K562 (cell line): ENCODE measurements around the gene LMF2. TPM values are rescaled to one million over a fixed set of nuclear protein-coding genes. Genes with fewer than 3 reads are reported as not detected.

ENCODE experiments used
- CHCHD3 ChIP-seq: fragments of 250-450 bp; sonication (Bioruptor Pico); IDR thresholded peaks from 2 replicates; pipeline ENCODE4 v2.1.2; 2022; ENCODE audit warnings: mild to moderate bottlenecking
- ESRRA ChIP-seq: fragments of 450-650 bp; IDR thresholded peaks from 2 replicates; pipeline ENCODE4 v1.6.1; 2014; ENCODE audit warnings: low read depth, mild to moderate bottlenecking, moderate library complexity, borderline replicate concordance
- GATA2 ChIP-seq: sonication (generic); formaldehyde crosslinking; IDR thresholded peaks from 2 replicates; pipeline ENCODE4 v1.4.0; 2020; ENCODE audit warnings: mild to moderate bottlenecking, missing genetic modification reagents
- HDAC8 ChIP-seq: fragments of 450-650 bp; IDR thresholded peaks from 2 replicates; pipeline ENCODE4 v1.6.1; 2016; ENCODE audit warnings: mild to moderate bottlenecking, missing genetic modification characterization, moderate library complexity, missing compliant biosample characterization
- HOXB6 ChIP-seq: fragments of 250-450 bp; sonication (Bioruptor Pico); IDR thresholded peaks from 2 replicates; pipeline ENCODE4 v1.5.1; 2022; ENCODE audit warnings: mild to moderate bottlenecking, borderline replicate concordance
- JUNB ChIP-seq: fragments of 450-650 bp; formaldehyde crosslinking; conservative IDR thresholded peaks from 2 replicates; pipeline ENCODE4 v1.4.0; 2020; ENCODE audit warnings: mild to moderate bottlenecking
- KAT7 ChIP-seq: sonication (generic); formaldehyde crosslinking; IDR thresholded peaks from 2 replicates; pipeline ENCODE4 v1.8.0; 2022; ENCODE audit warnings: missing genetic modification reagents, mild to moderate bottlenecking, borderline replicate concordance
- MTA2 ChIP-seq: fragments of 450-650 bp; IDR thresholded peaks from 2 replicates; pipeline ENCODE4 v1.6.1; 2016; ENCODE audit warnings: low read depth
- MYBL2 ChIP-seq, 2 experiments: fragments of 450-650 bp in 1 of 2; sonication (generic) in 1 of 2; formaldehyde crosslinking in 1 of 2; IDR thresholded peaks; 2 replicates each; pipeline versions ENCODE4 v1.6.1 to v1.8.1; 2017 to 2022; ENCODE audit warnings: borderline replicate concordance in 1 of 2, inconsistent platforms in 1 of 2, low read depth in 1 of 2, mild to moderate bottlenecking in 1 of 2, missing genetic modification reagents in 1 of 2, moderate library complexity in 1 of 2
- NFIX ChIP-seq: fragments of 250-450 bp; sonication (Bioruptor Pico); IDR thresholded peaks from 2 replicates; pipeline ENCODE4 v1.4.0; 2020; ENCODE audit warnings: low read depth, mild to moderate bottlenecking, moderate library complexity
- PHF20 ChIP-seq: fragments of 450-650 bp; IDR thresholded peaks from 2 replicates; pipeline ENCODE4 v1.6.1; 2018; ENCODE audit not compliant: partially characterized antibody
- RBFOX2 ChIP-seq: fragments of 200-400 bp; formaldehyde crosslinking; IDR thresholded peaks from 2 replicates; pipeline ENCODE4 v1.6.1; 2017; ENCODE audit warnings: low read depth, mild to moderate bottlenecking, low read length, moderate library complexity
- RBM39 ChIP-seq: fragments of 200-400 bp; formaldehyde crosslinking; optimal IDR thresholded peaks from 2 replicates; pipeline ENCODE3; 2018; ENCODE audit warnings: low read depth, low read length
- SMAD3 ChIP-seq: fragments of 450-650 bp; formaldehyde crosslinking; conservative IDR thresholded peaks from 2 replicates; pipeline ENCODE4 v1.4.0; 2020; ENCODE audit warnings: mild to moderate bottlenecking
- TAF15 ChIP-seq: fragments of 200-400 bp; formaldehyde crosslinking; IDR thresholded peaks from 2 replicates; pipeline ENCODE4 v1.6.1; 2017; ENCODE audit warnings: mild to moderate bottlenecking, low read depth, low read length, moderate library complexity
- TCF7L2 ChIP-seq: fragments of 150-350 bp; IDR thresholded peaks from 2 replicates; pipeline ENCODE4 v1.6.1; 2016; ENCODE audit warnings: low read depth, mild to moderate bottlenecking, low read length, moderate library complexity
- TFAM ChIP-seq: fragments of 250-450 bp; sonication (Bioruptor Pico); conservative IDR thresholded peaks from 2 replicates; pipeline ENCODE4 v1.5.0; 2021; ENCODE audit warnings: mild to moderate bottlenecking, moderate library complexity
- U2AF2 ChIP-seq: fragments of 200-400 bp; formaldehyde crosslinking; optimal IDR thresholded peaks from 2 replicates; pipeline ENCODE3; 2017; ENCODE audit warnings: low read depth, mild to moderate bottlenecking, low read length
- ZNF143 ChIP-seq: sonication (generic); formaldehyde crosslinking; IDR thresholded peaks from 2 replicates; pipeline ENCODE4 v1.9.0; 2022; ENCODE audit warnings: mild to moderate bottlenecking, missing genetic modification reagents
- ZNF3 ChIP-seq: fragments of 250-450 bp; sonication (Bioruptor Pico); IDR thresholded peaks from 2 replicates; pipeline ENCODE4 v1.5.0; 2021; ENCODE audit warnings: mild to moderate bottlenecking, moderate library complexity
- polyA plus RNA-seq, 8 experiments: library from polyadenylated mRNA; depleted of rRNA in 4 of 8; stranded (reverse) in 5 of 8; unstranded in 3 of 8; fragments of >200 nt; fragmentation: Nextera tagmentation in 2 of 8; fragmentation: Illumina TruSeq in 1 of 8; extraction: Ambion mirVana in 2 of 8; extraction: Trizol in 1 of 8; gene quantifications; 2 replicates each; pipeline versions ENCODE4 v1.2.1 to v1.2.3, GENCODE V29; 2011 to 2014; ENCODE audit warnings: inconsistent platforms in 1 of 8, missing spikeins in 1 of 8
- total RNA-seq, 7 experiments: library from RNA; depleted of rRNA in 6 of 7; stranded (reverse); fragments of >200 nt in 6 of 7; fragmentation: Illumina TruSeq in 2 of 7; extraction: Trizol in 2 of 7; gene quantifications; 2 replicates each; pipeline versions ENCODE4 v1.2.1 to v1.2.3, GENCODE V29; 2011 to 2021; ENCODE audit warnings: low replicate concordance in 1 of 7
- TF ChIP-seq, protein P1 (sequence below): fragments of 450-650 bp; IDR thresholded peaks from 2 replicates; pipeline ENCODE4 v1.7.0; 2016; ENCODE audit warnings: borderline replicate concordance
- TF ChIP-seq, protein P2 (sequence below): fragments of 250-450 bp; sonication (Bioruptor Pico); IDR thresholded peaks from 2 replicates; pipeline ENCODE4 v1.8.0; 2021; ENCODE audit warnings: moderate library complexity, mild to moderate bottlenecking, inconsistent platforms
- TF ChIP-seq, protein P3 (sequence below): sonication (generic); formaldehyde crosslinking; IDR thresholded peaks from 2 replicates; pipeline ENCODE4 v1.8.0; 2022; ENCODE audit warnings: missing genetic modification reagents, mild to moderate bottlenecking, borderline replicate concordance
- TF ChIP-seq, protein P4 (sequence below): sonication (generic); formaldehyde crosslinking; IDR thresholded peaks from 2 replicates; pipeline ENCODE4 v1.8.0; 2022; ENCODE audit warnings: missing genetic modification reagents, mild to moderate bottlenecking, moderate library complexity, borderline replicate concordance
- TF ChIP-seq, protein P5 (sequence below): fragments of 450-650 bp; formaldehyde crosslinking; conservative IDR thresholded peaks from 2 replicates; pipeline ENCODE4 v1.4.0; 2022; ENCODE audit warnings: mild to moderate bottlenecking, missing genetic modification characterization

Gene LMF2
- total and polyA plus RNA-seq, 9 of the 15 experiments (the other 6 are each of a cell fraction or from before 2014, with no cell fraction given) = 0.08 to 37.1 (median 7.6) TPM

DNA sequence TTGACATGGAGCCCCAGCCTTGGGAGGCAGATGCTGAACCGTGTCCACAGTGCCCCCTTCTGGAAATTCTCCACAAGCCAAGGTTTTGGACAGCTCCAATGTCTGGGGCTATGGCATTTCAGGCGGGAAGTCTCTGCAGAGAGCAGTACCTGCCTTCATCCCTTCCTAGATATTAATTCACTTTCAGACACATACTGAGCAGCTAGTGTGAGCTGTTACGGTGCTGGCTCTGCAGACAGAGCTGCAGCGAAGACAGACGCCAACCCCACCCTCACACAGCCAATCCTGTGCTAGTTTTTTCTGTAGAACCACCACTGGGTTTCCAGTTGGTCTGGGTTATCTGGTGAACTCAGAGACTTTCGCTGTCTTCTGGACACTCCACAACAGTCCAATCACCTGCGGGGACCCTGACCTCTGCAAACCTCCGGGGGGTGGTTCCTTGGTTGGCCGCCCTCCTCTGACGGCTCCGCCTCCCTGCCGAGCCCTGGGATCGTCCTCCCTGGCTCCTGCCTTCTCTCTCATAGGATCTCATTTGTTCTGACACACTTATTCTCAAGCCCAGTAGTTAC, 9.1 kb downstream of the LMF2 start (continued):
- TF ChIP-seq MYBL2 (IDR thresholded peaks at IDR 0.05; ENCODE audit: low read depth) = no peak
- TF ChIP-seq MYBL2 (CRISPR knock-in tag; IDR thresholded peaks at IDR 0.05; ENCODE audit: borderline replicate concordance) = no peak
- no peak for TF ChIP-seq TCF7L2
- TF ChIP-seq ZNF3 (CRISPR knock-in tag) = no peak
- no peak for TF ChIP-seq MTA2
- TF ChIP-seq, protein P1, sequence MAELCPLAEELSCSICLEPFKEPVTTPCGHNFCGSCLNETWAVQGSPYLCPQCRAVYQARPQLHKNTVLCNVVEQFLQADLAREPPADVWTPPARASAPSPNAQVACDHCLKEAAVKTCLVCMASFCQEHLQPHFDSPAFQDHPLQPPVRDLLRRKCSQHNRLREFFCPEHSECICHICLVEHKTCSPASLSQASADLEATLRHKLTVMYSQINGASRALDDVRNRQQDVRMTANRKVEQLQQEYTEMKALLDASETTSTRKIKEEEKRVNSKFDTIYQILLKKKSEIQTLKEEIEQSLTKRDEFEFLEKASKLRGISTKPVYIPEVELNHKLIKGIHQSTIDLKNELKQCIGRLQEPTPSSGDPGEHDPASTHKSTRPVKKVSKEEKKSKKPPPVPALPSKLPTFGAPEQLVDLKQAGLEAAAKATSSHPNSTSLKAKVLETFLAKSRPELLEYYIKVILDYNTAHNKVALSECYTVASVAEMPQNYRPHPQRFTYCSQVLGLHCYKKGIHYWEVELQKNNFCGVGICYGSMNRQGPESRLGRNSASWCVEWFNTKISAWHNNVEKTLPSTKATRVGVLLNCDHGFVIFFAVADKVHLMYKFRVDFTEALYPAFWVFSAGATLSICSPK = no peak
- TF ChIP-seq ESRRA = 0 out of 2 replicates have a peak, but pooled peaks have one; percentile 42
- no peak for TF ChIP-seq JUNB (CRISPR knock-in tag)
- TF ChIP-seq, protein P2, sequence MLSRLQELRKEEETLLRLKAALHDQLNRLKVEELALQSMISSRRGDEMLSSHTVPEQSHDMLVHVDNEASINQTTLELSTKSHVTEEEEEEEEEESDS (CRISPR knock-in tag) = no peak
- no peak for TF ChIP-seq GATA2 (CRISPR knock-in tag)
- TF ChIP-seq, protein P3, sequence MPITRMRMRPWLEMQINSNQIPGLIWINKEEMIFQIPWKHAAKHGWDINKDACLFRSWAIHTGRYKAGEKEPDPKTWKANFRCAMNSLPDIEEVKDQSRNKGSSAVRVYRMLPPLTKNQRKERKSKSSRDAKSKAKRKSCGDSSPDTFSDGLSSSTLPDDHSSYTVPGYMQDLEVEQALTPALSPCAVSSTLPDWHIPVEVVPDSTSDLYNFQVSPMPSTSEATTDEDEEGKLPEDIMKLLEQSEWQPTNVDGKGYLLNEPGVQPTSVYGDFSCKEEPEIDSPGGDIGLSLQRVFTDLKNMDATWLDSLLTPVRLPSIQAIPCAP (CRISPR knock-in tag) = no peak
- no peak for TF ChIP-seq KAT7
- TF ChIP-seq NFIX (CRISPR knock-in tag) = no peak
- TF ChIP-seq CHCHD3 (CRISPR knock-in tag) = no peak
- TF ChIP-seq, protein P4, sequence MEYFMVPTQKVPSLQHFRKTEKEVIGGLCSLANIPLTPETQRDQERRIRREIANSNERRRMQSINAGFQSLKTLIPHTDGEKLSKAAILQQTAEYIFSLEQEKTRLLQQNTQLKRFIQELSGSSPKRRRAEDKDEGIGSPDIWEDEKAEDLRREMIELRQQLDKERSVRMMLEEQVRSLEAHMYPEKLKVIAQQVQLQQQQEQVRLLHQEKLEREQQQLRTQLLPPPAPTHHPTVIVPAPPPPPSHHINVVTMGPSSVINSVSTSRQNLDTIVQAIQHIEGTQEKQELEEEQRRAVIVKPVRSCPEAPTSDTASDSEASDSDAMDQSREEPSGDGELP (CRISPR knock-in tag) = 0 out of 2 replicates have a peak, but pooled peaks have one; percentile 18
- TF ChIP-seq TFAM (CRISPR knock-in tag) = no peak
- TF ChIP-seq TAF15 = no peak
- TF ChIP-seq RBFOX2 = no peak
- TF ChIP-seq ZNF143 (CRISPR knock-in tag) = no peak
- no peak for TF ChIP-seq SMAD3 (CRISPR knock-in tag)
- no peak for TF ChIP-seq HDAC8
- TF ChIP-seq, protein P5, sequence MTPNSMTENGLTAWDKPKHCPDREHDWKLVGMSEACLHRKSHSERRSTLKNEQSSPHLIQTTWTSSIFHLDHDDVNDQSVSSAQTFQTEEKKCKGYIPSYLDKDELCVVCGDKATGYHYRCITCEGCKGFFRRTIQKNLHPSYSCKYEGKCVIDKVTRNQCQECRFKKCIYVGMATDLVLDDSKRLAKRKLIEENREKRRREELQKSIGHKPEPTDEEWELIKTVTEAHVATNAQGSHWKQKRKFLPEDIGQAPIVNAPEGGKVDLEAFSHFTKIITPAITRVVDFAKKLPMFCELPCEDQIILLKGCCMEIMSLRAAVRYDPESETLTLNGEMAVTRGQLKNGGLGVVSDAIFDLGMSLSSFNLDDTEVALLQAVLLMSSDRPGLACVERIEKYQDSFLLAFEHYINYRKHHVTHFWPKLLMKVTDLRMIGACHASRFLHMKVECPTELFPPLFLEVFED (CRISPR knock-in tag) = no peak
- TF ChIP-seq RBM39 = no peak
- no peak for TF ChIP-seq U2AF2
- no peak for TF ChIP-seq HOXB6 (CRISPR knock-in tag)
- TF ChIP-seq PHF20 = no peak
